ENCODE data around the gene PGLYRP1. TPM values are rescaled to one million over a fixed set of nuclear protein-coding genes. Genes with fewer than 3 reads are reported as not detected.

The PGLYRP1 gene
- total and polyA plus RNA-seq, 3 experiments from 2014 or later, result not detected

GRCh38 chr19:46040125-46040524 lies 17.3 kb upstream of the PGLYRP1 start:
- CTCF ChIA-PET, result interaction anchor here (0.6 kb wide), 1 partner anchor 94 kb away, joined by 3 read pairs; no protein-coding TSS in a partner anchor

GRCh38 chr19:46036744-46037128 lies 13.9 kb upstream of the PGLYRP1 start:
- Histone ChIP-seq H3K27ac (ENCODE audit: low read depth, low read length) (no peak overlapping the region), H3K9me3 (ENCODE audit: low read length) (no peaks in the 10 kb centered on the region), H3K4me1 (ENCODE audit: insufficient read depth, low read length) (no peaks in the 10 kb centered on the region), H3K4me3 (ENCODE audit: low read length) (no peak overlapping the region), H3K27me3 (ENCODE audit: insufficient read depth, low read length, poor library complexity, severe bottlenecking) (peaks cover 11% of the 10 kb centered on the region), H3K36me3 (ENCODE audit: insufficient read depth, low read length) (no peaks in the 10 kb centered on the region)
- DNase-seq, result no peak
- POLR2A ChIA-PET, result no interaction called here
- H3K4me1 Mint-ChIP-seq, result no peaks in the 10 kb centered on the region
- peaks cover 0 to 5% (median 0%) of the 10 kb centered on the region in 3 donors for H3K36me3 Mint-ChIP-seq
- H3K27ac Mint-ChIP-seq, result no peak overlapping the region
- CTCF ChIA-PET, result interaction anchor here (1.2 kb wide), 1 partner anchor 9 kb away, joined by 5 read pairs; no protein-coding TSS in a partner anchor
- H3K4me3 Mint-ChIP-seq, result no peak overlapping the region
- H3K27me3 Mint-ChIP-seq, result peaks cover 35 to 42% of the 10 kb centered on the region in 2 donors
- H3K9me3 Mint-ChIP-seq, result peaks cover 0 to 3% (median 0%) of the 10 kb centered on the region in 5 donors

More at GRCh38 chr19:46040125-46040524, 17.3 kb upstream of the PGLYRP1 start:
- Mint-ChIP-seq H3K9me3 (peaks cover 0 to 7% (median 3%) of the 10 kb centered on the region in 5 donors), H3K4me1 (no peaks in the 10 kb centered on the region), H3K36me3 (peaks cover 0 to 5% (median 0%) of the 10 kb centered on the region in 3 donors), H3K27ac (no peak overlapping the region), H3K27me3 (peaks cover 42 to 66% of the 10 kb centered on the region in 2 donors), H3K4me3 (no peak overlapping the region)
- no peak for DNase-seq
- Histone ChIP-seq H3K27me3 (ENCODE audit: insufficient read depth, low read length, poor library complexity, severe bottlenecking) (peaks cover 22% of the 10 kb centered on the region), H3K4me3 (ENCODE audit: low read length) (no peak overlapping the region), H3K4me1 (ENCODE audit: insufficient read depth, low read length) (no peaks in the 10 kb centered on the region), H3K27ac (ENCODE audit: low read depth, low read length) (no peak overlapping the region), H3K36me3 (ENCODE audit: insufficient read depth, low read length) (no peaks in the 10 kb centered on the region), H3K9me3 (ENCODE audit: low read length) (no peaks in the 10 kb centered on the region)
- POLR2A ChIA-PET, result no interaction called here

- Histone ChIP-seq H3K36me3 (ENCODE audit: insufficient read depth, low read length) (no peaks in the 10 kb centered on the region), H3K27me3 (ENCODE audit: insufficient read depth, low read length, poor library complexity, severe bottlenecking) (peaks cover 11% of the 10 kb centered on the region), H3K9me3 (ENCODE audit: low read length) (no peaks in the 10 kb centered on the region), H3K4me1 (ENCODE audit: insufficient read depth, low read length) (no peaks in the 10 kb centered on the region), H3K27ac (ENCODE audit: low read depth, low read length) (no peak overlapping the region), H3K4me3 (ENCODE audit: low read length) (no peak overlapping the region)
- H3K36me3 Mint-ChIP-seq, result peaks cover 0 to 5% (median 0%) of the 10 kb centered on the region in 3 donors
- no peaks in the 10 kb centered on the region for H3K4me1 Mint-ChIP-seq
- H3K27ac Mint-ChIP-seq, result no peak overlapping the region
- POLR2A ChIA-PET, result no interaction called here
- no peak for DNase-seq
- peaks cover 0 to 3% (median 0%) of the 10 kb centered on the region in 5 donors for H3K9me3 Mint-ChIP-seq
- CTCF ChIA-PET, result interaction anchor here (1.2 kb wide), 1 partner anchor 8 kb away, joined by 5 read pairs; no protein-coding TSS in a partner anchor
- no peak overlapping the region for H3K4me3 Mint-ChIP-seq
- peaks cover 30 to 39% of the 10 kb centered on the region in 2 donors for H3K27me3 Mint-ChIP-seq
Measured at GRCh38 chr19:46035986-46036743, 13.3 kb upstream of the PGLYRP1 start.

- Histone ChIP-seq H3K9me3 (ENCODE audit: low read length) (no peaks in the 10 kb centered on the region), H3K4me3 (ENCODE audit: low read length) (no peak overlapping the region), H3K27ac (ENCODE audit: low read depth, low read length) (no peak overlapping the region), H3K27me3 (ENCODE audit: insufficient read depth, low read length, poor library complexity, severe bottlenecking) (peaks cover 9% of the 10 kb centered on the region), H3K4me1 (ENCODE audit: insufficient read depth, low read length) (no peaks in the 10 kb centered on the region), H3K36me3 (ENCODE audit: insufficient read depth, low read length) (no peaks in the 10 kb centered on the region)
- Mint-ChIP-seq H3K4me3 (no peak overlapping the region), H3K27me3 (peaks cover 24 to 38% of the 10 kb centered on the region in 2 donors), H3K27ac (no peak overlapping the region), H3K36me3 (peaks cover 0 to 1% (median 0%) of the 10 kb centered on the region in 3 donors), H3K4me1 (no peaks in the 10 kb centered on the region), H3K9me3 (peaks cover 0 to 3% (median 0%) of the 10 kb centered on the region in 5 donors)
- POLR2A ChIA-PET, result no interaction called here
- CTCF ChIA-PET, result no interaction called here
- no peak for DNase-seq
Measured at GRCh38 chr19:46035546-46035945, 12.7 kb upstream of the PGLYRP1 start.

- Histone ChIP-seq H3K27ac (ENCODE audit: low read depth, low read length) (no peak overlapping the region), H3K4me1 (ENCODE audit: insufficient read depth, low read length) (peaks cover 5% of the 10 kb centered on the region), H3K9me3 (ENCODE audit: low read length) (no peaks in the 10 kb centered on the region), H3K36me3 (ENCODE audit: insufficient read depth, low read length) (no peaks in the 10 kb centered on the region), H3K27me3 (ENCODE audit: insufficient read depth, low read length, poor library complexity, severe bottlenecking) (no peaks in the 10 kb centered on the region), H3K4me3 (ENCODE audit: low read length) (no peak overlapping the region)
- H3K27me3 Mint-ChIP-seq, result peaks cover 26 to 39% of the 10 kb centered on the region in 2 donors
- H3K4me3 Mint-ChIP-seq, result no peak overlapping the region
- ChIA-PET POLR2A (interaction anchor here (0.7 kb wide), 1 partner anchor 15 kb away, joined by 3 read pairs; no protein-coding TSS in a partner anchor), CTCF (interaction anchor here (1.1 kb wide), 1 partner anchor 233 kb away, joined by 5 read pairs; no protein-coding TSS in a partner anchor)
- no peak overlapping the region for H3K27ac Mint-ChIP-seq
- no peak for DNase-seq
- H3K9me3 Mint-ChIP-seq, result peaks cover 0 to 3% (median 0%) of the 10 kb centered on the region in 5 donors
- peaks cover 0 to 3% (median 0%) of the 10 kb centered on the region in 3 donors for H3K36me3 Mint-ChIP-seq
- H3K4me1 Mint-ChIP-seq, result peaks cover 3 to 5% (median 4%) of the 10 kb centered on the region in 3 donors
Measured at GRCh38 chr19:46033401-46033800, 10.5 kb upstream of the PGLYRP1 start.

- Histone ChIP-seq H3K4me3 (ENCODE audit: low read length) (no peak overlapping the region), H3K27ac (ENCODE audit: low read depth, low read length) (no peak overlapping the region), H3K4me1 (ENCODE audit: insufficient read depth, low read length) (peaks cover 5% of the 10 kb centered on the region), H3K36me3 (ENCODE audit: insufficient read depth, low read length) (no peaks in the 10 kb centered on the region), H3K27me3 (ENCODE audit: insufficient read depth, low read length, poor library complexity, severe bottlenecking) (no peaks in the 10 kb centered on the region), H3K9me3 (ENCODE audit: low read length) (no peaks in the 10 kb centered on the region)
- CTCF ChIA-PET, result no interaction called here
- H3K9me3 Mint-ChIP-seq, result peaks cover 0 to 3% (median 0%) of the 10 kb centered on the region in 5 donors
- POLR2A ChIA-PET, result interaction anchor here (0.5 kb wide), 1 partner anchor 199 kb away, joined by 3 read pairs; no protein-coding TSS in a partner anchor
- peaks cover 0 to 3% (median 0%) of the 10 kb centered on the region in 3 donors for H3K36me3 Mint-ChIP-seq
- peaks cover 26 to 42% of the 10 kb centered on the region in 2 donors for H3K27me3 Mint-ChIP-seq
- DNase-seq, result no peak
- no peak overlapping the region for H3K4me3 Mint-ChIP-seq
- H3K4me1 Mint-ChIP-seq, result peaks cover 3 to 5% (median 4%) of the 10 kb centered on the region in 3 donors
- no peak overlapping the region for H3K27ac Mint-ChIP-seq
Measured at GRCh38 chr19:46032597-46033025, 9.8 kb upstream of the PGLYRP1 start.

GRCh38 chr19:46031781-46032596 lies 9.1 kb upstream of the PGLYRP1 start:
- H3K36me3 Mint-ChIP-seq, result peaks cover 0 to 3% (median 0%) of the 10 kb centered on the region in 3 donors
- POLR2A ChIA-PET, result interaction anchor here (0.5 kb wide), 1 partner anchor 200 kb away, joined by 3 read pairs; no protein-coding TSS in a partner anchor
- H3K36me3 ChIP-seq (ENCODE audit: insufficient read depth, low read length), result no peaks in the 10 kb centered on the region
- peaks cover 5% of the 10 kb centered on the region for H3K4me1 ChIP-seq (ENCODE audit: insufficient read depth, low read length)
- H3K27ac Mint-ChIP-seq, result no peak overlapping the region
- H3K9me3 ChIP-seq (ENCODE audit: low read length), result no peaks in the 10 kb centered on the region
- CTCF ChIA-PET, result interaction anchor here (1.0 kb wide), 1 partner anchor 233 kb away, joined by 5 read pairs; no protein-coding TSS in a partner anchor
- no peak overlapping the region for H3K27ac ChIP-seq (ENCODE audit: low read depth, low read length)
- peaks cover 21 to 39% of the 10 kb centered on the region in 2 donors for H3K27me3 Mint-ChIP-seq
- H3K4me1 Mint-ChIP-seq, result peaks cover 3 to 5% (median 5%) of the 10 kb centered on the region in 3 donors
- DNase-seq, result no peak
- peaks cover 0 to 1% (median 0%) of the 10 kb centered on the region in 5 donors for H3K9me3 Mint-ChIP-seq
- H3K4me3 ChIP-seq (ENCODE audit: low read length), result no peak overlapping the region
- no peaks in the 10 kb centered on the region for H3K27me3 ChIP-seq (ENCODE audit: insufficient read depth, low read length, poor library complexity, severe bottlenecking)
- H3K4me3 Mint-ChIP-seq, result no peak overlapping the region
